Measurements from ENCODE around the gene ECE1. TPM values are rescaled to one million over a fixed set of nuclear protein-coding genes. Genes with fewer than 3 reads are reported as not detected.
A peak's percentile ranks its signal among the peaks of the same experiment; 100 is the strongest.

Gene ECE1
- total RNA-seq, 1 donor from 2014 or later = 15.2 TPM

DNA sequence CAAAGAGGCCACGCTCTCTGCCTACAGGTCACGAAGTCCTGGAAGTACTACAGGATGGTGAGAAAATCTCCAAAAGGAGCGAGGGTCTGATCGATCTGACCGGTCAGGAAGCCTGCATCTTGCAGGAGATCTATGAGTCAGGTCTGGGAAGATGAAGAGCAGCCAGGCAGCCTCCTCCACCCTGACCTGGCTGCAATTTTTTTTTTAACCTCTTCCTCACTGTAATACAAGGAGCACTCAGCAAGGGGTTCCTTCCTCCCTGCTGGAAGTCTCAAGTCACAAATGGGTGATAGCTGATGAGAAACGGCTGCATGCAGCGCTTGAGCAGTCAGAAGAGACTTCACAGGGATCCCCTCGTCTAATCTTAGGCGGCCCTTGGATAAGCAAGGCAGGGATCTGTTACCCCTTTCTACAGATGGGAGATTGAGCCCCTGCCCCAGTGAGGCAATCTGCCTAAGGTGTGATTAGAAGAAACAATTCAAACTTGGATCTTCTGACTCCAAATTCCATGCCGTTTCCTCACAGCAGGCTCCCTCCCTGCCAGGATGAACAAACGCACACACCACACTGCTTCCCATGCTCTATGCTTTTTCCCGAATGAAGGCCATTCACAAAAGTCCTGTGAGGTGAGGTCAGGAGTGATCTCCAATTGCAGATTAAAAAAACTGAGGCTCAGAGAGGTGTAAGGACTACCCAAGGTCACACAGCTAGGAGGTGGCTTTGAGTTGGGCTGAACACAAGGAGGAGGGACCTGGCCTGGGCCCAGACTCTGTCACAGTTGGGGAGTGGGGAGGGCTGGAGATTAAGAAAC lies 48.3 kb downstream of the ECE1 start:
- peaks cover 12% of the 10 kb centered on the region for H3K36me3 Mint-ChIP-seq
- no peaks in the 10 kb centered on the region for H3K9me3 ChIP-seq (ENCODE audit: low read depth)
- H3K79me2 ChIP-seq (ENCODE audit: low read depth) = no peaks in the 10 kb centered on the region
- no peak overlapping the region for H3K4me3 ChIP-seq
- H3K4me1 ChIP-seq = peaks cover 19% of the 10 kb centered on the region
- H3K4me1 Mint-ChIP-seq = peaks cover 34% of the 10 kb centered on the region
- H3K27ac Mint-ChIP-seq = peak overlapping the region; percentile 59
- no peak overlapping the region for H3K4me3 Mint-ChIP-seq
- H3F3A ChIP-seq (ENCODE audit: low read depth) = peaks cover 21% of the 10 kb centered on the region
- no peaks in the 10 kb centered on the region for H3K36me3 ChIP-seq
- H3K27me3 ChIP-seq = no peaks in the 10 kb centered on the region
- H3K27ac ChIP-seq = no peak overlapping the region
- no peaks in the 10 kb centered on the region for H3K9me3 Mint-ChIP-seq
- peaks cover 15% of the 10 kb centered on the region for H4K20me1 ChIP-seq (ENCODE audit: low read depth)
- DNase-seq (ENCODE audit: low spot score) = no peak
- no peak overlapping the region for H3K4me2 ChIP-seq
- peaks cover 2% of the 10 kb centered on the region for H3K27me3 Mint-ChIP-seq (ENCODE audit: insufficient read depth, low read depth)
- H2AFZ ChIP-seq (replicated peaks) = no peak overlapping the region
- H3K9ac ChIP-seq = no peak overlapping the region
- TF ChIP-seq, protein P1, sequence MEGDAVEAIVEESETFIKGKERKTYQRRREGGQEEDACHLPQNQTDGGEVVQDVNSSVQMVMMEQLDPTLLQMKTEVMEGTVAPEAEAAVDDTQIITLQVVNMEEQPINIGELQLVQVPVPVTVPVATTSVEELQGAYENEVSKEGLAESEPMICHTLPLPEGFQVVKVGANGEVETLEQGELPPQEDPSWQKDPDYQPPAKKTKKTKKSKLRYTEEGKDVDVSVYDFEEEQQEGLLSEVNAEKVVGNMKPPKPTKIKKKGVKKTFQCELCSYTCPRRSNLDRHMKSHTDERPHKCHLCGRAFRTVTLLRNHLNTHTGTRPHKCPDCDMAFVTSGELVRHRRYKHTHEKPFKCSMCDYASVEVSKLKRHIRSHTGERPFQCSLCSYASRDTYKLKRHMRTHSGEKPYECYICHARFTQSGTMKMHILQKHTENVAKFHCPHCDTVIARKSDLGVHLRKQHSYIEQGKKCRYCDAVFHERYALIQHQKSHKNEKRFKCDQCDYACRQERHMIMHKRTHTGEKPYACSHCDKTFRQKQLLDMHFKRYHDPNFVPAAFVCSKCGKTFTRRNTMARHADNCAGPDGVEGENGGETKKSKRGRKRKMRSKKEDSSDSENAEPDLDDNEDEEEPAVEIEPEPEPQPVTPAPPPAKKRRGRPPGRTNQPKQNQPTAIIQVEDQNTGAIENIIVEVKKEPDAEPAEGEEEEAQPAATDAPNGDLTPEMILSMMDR (IDR thresholded peaks at IDR 0.05) = no peak
- TF ChIP-seq EZH2 (IDR thresholded peaks at IDR 0.05) (no peak), EZH2phosphoT487 (IDR thresholded peaks at IDR 0.05) (no peak)

DNA sequence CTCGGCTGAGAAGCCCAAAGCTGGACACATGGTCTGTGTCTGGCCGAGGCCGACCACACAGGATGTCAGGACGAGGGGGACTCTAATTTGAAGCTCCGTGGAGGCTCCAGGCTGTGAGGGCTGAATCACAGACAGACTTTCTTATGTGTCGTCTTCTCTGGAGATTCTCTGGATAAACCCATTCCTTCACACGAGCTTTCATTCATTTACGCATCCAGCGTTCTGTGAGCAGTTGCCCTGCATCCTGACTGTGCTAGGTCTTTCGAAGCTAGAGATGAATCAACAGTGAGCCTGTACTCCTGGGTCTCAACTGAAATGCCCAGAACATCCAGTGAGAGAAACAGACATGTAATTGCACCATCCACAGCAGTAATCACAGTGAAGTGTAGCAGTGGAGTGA lies 49.6 kb downstream of the ECE1 start:
- Mint-ChIP-seq H3K36me3 (peaks cover 17% of the 10 kb centered on the region), H3K4me1 (peaks cover 37% of the 10 kb centered on the region), H3K4me3 (no peak overlapping the region), H3K27me3 (ENCODE audit: insufficient read depth, low read depth) (peaks cover 2% of the 10 kb centered on the region), H3K9me3 (no peaks in the 10 kb centered on the region), H3K27ac (peak overlapping the region; percentile 83)
- TF ChIP-seq EZH2phosphoT487 (IDR thresholded peaks at IDR 0.05) = no peak
- TF ChIP-seq, protein P1 (IDR thresholded peaks at IDR 0.05) = no peak
- no peak for TF ChIP-seq EZH2 (IDR thresholded peaks at IDR 0.05)
- Histone ChIP-seq H3K79me2 (ENCODE audit: low read depth) (no peaks in the 10 kb centered on the region), H4K20me1 (ENCODE audit: low read depth) (peaks cover 15% of the 10 kb centered on the region), H3F3A (ENCODE audit: low read depth) (peaks cover 21% of the 10 kb centered on the region), H2AFZ (replicated peaks) (no peak overlapping the region), H3K27me3 (no peaks in the 10 kb centered on the region), H3K4me3 (no peak overlapping the region), H3K9ac (no peak overlapping the region), H3K27ac (no peak overlapping the region), H3K4me1 (peaks cover 19% of the 10 kb centered on the region), H3K36me3 (no peaks in the 10 kb centered on the region), H3K9me3 (ENCODE audit: low read depth) (no peaks in the 10 kb centered on the region), H3K4me2 (no peak overlapping the region)
- DNase-seq (ENCODE audit: low spot score) = no peak

DNA sequence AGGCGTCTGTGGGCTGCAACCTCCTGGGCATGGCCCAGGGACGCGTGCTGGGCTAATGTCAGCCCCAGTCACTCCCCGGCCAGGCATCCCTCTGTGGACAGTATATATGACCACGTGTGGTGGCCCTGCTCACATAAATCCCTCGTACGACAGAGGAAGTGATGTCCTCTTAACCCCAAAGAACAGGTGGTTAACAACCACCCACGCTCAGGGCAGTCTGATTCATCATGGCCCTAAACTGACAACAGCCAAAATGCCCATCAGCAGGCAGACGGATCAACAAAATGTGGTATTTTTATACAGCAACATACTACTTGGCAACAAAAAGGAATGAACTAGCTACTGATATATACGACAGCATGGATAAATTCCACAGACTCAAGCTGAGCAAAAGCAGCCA lies 51.0 kb downstream of the ECE1 start:
- Histone ChIP-seq H2AFZ (replicated peaks) (no peak overlapping the region), H4K20me1 (ENCODE audit: low read depth) (peaks cover 15% of the 10 kb centered on the region), H3K9ac (no peak overlapping the region), H3K27me3 (no peaks in the 10 kb centered on the region), H3F3A (ENCODE audit: low read depth) (peaks cover 21% of the 10 kb centered on the region), H3K79me2 (ENCODE audit: low read depth) (no peaks in the 10 kb centered on the region), H3K4me1 (peaks cover 19% of the 10 kb centered on the region), H3K36me3 (no peaks in the 10 kb centered on the region), H3K4me3 (no peak overlapping the region), H3K27ac (no peak overlapping the region), H3K4me2 (no peak overlapping the region), H3K9me3 (ENCODE audit: low read depth) (no peaks in the 10 kb centered on the region)
- peaks cover 2% of the 10 kb centered on the region for H3K27me3 Mint-ChIP-seq (ENCODE audit: insufficient read depth, low read depth)
- TF ChIP-seq EZH2 (IDR thresholded peaks at IDR 0.05) = no peak
- TF ChIP-seq, protein P1 (IDR thresholded peaks at IDR 0.05) = no peak
- no peak for TF ChIP-seq EZH2phosphoT487 (IDR thresholded peaks at IDR 0.05)
- DNase-seq (ENCODE audit: low spot score) = no peak
- H3K4me1 Mint-ChIP-seq = peaks cover 37% of the 10 kb centered on the region
- H3K27ac Mint-ChIP-seq = peak overlapping the region; percentile 80
- H3K9me3 Mint-ChIP-seq = no peaks in the 10 kb centered on the region
- no peak overlapping the region for H3K4me3 Mint-ChIP-seq
- H3K36me3 Mint-ChIP-seq = peaks cover 15% of the 10 kb centered on the region
